Measurements from ENCODE around the gene DNAI4. TPM values are rescaled to one million over a fixed set of nuclear protein-coding genes. Genes with fewer than 3 reads are reported as not detected.
"Not testable (repeated sequence)": the region's sequence is repeated elsewhere in the genome, so short reads cannot be mapped to it uniquely, and the experiment has no call there.

Gene DNAI4
- total RNA-seq, 1 experiment from 2014 or later = 3.9 TPM

DNA sequence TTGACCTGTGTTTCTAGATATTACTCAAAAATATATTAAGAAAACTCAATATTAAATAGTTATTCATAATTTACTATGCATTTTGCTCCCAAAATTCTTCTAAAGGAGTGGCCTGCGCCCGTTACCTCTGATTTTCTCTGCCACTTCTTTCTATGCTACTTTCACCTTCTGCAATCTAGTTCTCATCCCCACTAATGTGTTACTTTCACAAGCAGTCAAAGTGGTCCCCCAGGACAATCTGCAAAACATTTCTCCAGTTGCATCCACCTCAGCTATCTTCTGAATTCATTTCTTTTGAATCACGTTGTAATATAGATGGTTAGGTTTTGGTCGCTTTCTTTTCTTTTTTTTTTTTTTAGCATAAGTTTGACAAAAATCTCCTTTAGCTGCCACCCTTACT is 137.0 kb downstream of the DNAI4 start:
- CTCF ChIA-PET = interaction anchor here (0.6 to 2.4 kb wide), 2 partner anchors 23 to 336 kb away, joined by 3 to 5 read pairs; no protein-coding TSS in a partner anchor
- H3K79me2 ChIP-seq (ENCODE audit: insufficient read depth, low read length) = no peaks in the 10 kb centered on the region
- RAD21 ChIA-PET (ENCODE audit: low non-redundant PET in 1 of 2, low total read pairs in 2 of 2, uncharacterized antibody in 2 of 2, unreplicated experiment in 2 of 2) = no interaction called here
- no peaks in the 10 kb centered on the region for H3K9me2 ChIP-seq (ENCODE audit: insufficient read depth)
- DNase-seq (ENCODE audit: low read depth, low spot score) = no peak
- H3K4me3 ChIP-seq (replicated peaks in 1 of 2; ENCODE audit: low read depth in 1 of 2, low read length in 2 of 2) = no peak overlapping the region
- no peak overlapping the region for H3K9ac ChIP-seq (ENCODE audit: low read length)
- no peaks in the 10 kb centered on the region for H4K20me1 ChIP-seq (ENCODE audit: insufficient read depth)
- no peak overlapping the region for H3K4me2 ChIP-seq (ENCODE audit: low read length)
- no peak for TF ChIP-seq SP1 (IDR thresholded peaks at IDR 0.05; ENCODE audit: low read depth)
- TF ChIP-seq SIN3A (IDR thresholded peaks at IDR 0.05; ENCODE audit: low read depth) = no peak
- no peak for TF ChIP-seq EZH2 (IDR thresholded peaks at IDR 0.05)
- TF ChIP-seq ATF3 (IDR thresholded peaks at IDR 0.05) = no peak
- no peak for TF ChIP-seq EZH2phosphoT487 (IDR thresholded peaks at IDR 0.05; ENCODE audit: borderline replicate concordance)
- no peaks in the 10 kb centered on the region for H3K9me3 ChIP-seq (ENCODE audit: control insufficient read depth in 1 of 2, insufficient read depth in 1 of 2, low read depth in 1 of 2, low read length in 2 of 2)
- intact Hi-C loops (cut with micrococcal nuclease) = no loop called here
- peaks cover 4% of the 10 kb centered on the region in 2 experiments; a peak in 3 of 4 replicates for H3K4me1 ChIP-seq (ENCODE audit: control insufficient read depth in 1 of 2, insufficient read depth in 2 of 2, low read length in 2 of 2)
- no peak for ATAC-seq
- no peak overlapping the region for H3K27ac ChIP-seq (ENCODE audit: low read depth, low read length)
- BruUV-seq (replicated peaks) = no TSS peak
- H3K27me3 ChIP-seq (ENCODE audit: insufficient read depth, low read length) = no peaks in the 10 kb centered on the region
- no peak overlapping the region for H2AFZ ChIP-seq (ENCODE audit: low read depth, low read length, poor library complexity, severe bottlenecking)
- H3K36me3 ChIP-seq (ENCODE audit: control insufficient read depth in 1 of 2, insufficient read depth in 2 of 2, low read length in 2 of 2) = no peaks in the 10 kb centered on the region
- POLR2A ChIA-PET = no interaction called here

DNA sequence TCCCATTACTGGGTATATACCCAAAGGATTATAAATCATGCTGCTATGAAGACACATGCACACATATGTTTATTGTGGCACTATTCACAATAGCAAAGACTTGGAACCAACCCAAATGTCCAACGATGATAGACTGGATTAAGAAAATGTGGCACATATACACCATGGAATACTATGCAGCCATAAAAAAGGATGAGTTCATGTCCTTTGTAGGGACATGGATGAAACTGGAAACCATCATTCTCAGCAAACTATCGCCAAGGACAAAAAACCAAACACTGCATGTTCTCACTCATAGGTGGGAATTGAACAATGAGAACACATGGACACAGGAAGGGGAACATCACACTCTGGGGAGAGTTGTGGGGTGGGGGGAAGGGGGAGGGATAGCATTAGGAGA is 138.9 kb downstream of the DNAI4 start:
- RAD21 ChIA-PET (ENCODE audit: low non-redundant PET in 1 of 2, low total read pairs in 2 of 2, uncharacterized antibody in 2 of 2, unreplicated experiment in 2 of 2); H3K27ac ChIP-seq (ENCODE audit: low read depth, low read length); H2AFZ ChIP-seq (ENCODE audit: low read depth, low read length, poor library complexity, severe bottlenecking); ATAC-seq; BruUV-seq (replicated peaks); H3K4me3 ChIP-seq (replicated peaks in 1 of 2; ENCODE audit: low read depth in 1 of 2, low read length in 2 of 2); H3K4me2 ChIP-seq (ENCODE audit: low read length); CTCF ChIA-PET; H3K79me2 ChIP-seq (ENCODE audit: insufficient read depth, low read length); H3K27me3 ChIP-seq (ENCODE audit: insufficient read depth, low read length); POLR2A ChIA-PET; H3K9me2 ChIP-seq (ENCODE audit: insufficient read depth); intact Hi-C loops (cut with micrococcal nuclease); H3K36me3 ChIP-seq (ENCODE audit: control insufficient read depth in 1 of 2, insufficient read depth in 2 of 2, low read length in 2 of 2); H4K20me1 ChIP-seq (ENCODE audit: insufficient read depth); H3K9me3 ChIP-seq (ENCODE audit: control insufficient read depth in 1 of 2, insufficient read depth in 1 of 2, low read depth in 1 of 2, low read length in 2 of 2); H3K4me1 ChIP-seq (ENCODE audit: control insufficient read depth in 1 of 2, insufficient read depth in 2 of 2, low read length in 2 of 2); H3K9ac ChIP-seq (ENCODE audit: low read length); DNase-seq (ENCODE audit: low read depth, low spot score): not testable (repeated sequence)
